ENCODE measurements around the gene ADAT3.

- TF ChIP-seq CTCF (IDR thresholded peaks at IDR 0.05 in 8 of 11, conservative IDR thresholded peaks at IDR 0.05 in 3 of 11): no peak
- TF ChIP-seq POLR2AphosphoS5 (IDR thresholded peaks at IDR 0.05): peak; percentile 7 to 71 (median 56)
- TF ChIP-seq POLR2A (IDR thresholded peaks at IDR 0.05): no peak
Observed at GRCh38 chr19:1901940-1902404, 3.2 kb upstream of the ADAT3 start.

Data from spleen (tissue), 7 donors.